Activated T-helper 2 cell treated with anti-CD3 and anti-CD28 coated beads, Interferon-gamma antibody, Interleukin-2, Interleukin-4, amounts not matched to agents 10 μg/mL and 5 μg/mL and 100 μg/mL, durations not matched to agents 14 hours and 24 hours and 36 hours (primary cell): ENCODE measurements around the gene PDE8A. TPM values are rescaled to one million over a fixed set of nuclear protein-coding genes. Genes with fewer than 3 reads are reported as not detected.

Experiments used
- DNase-seq: peaks from one replicate; pipeline ENCODE4 v3.0.0; 2021; ENCODE audit warnings: low spot score
- H3K27ac Mint-ChIP-seq: one replicate; pipeline ENCODE4 v1.8.0; 2021; ENCODE audit warnings: mixed read lengths
- H3K27me3 Mint-ChIP-seq: one replicate; pipeline ENCODE4 v1.8.0; 2021; ENCODE audit warnings: low read depth, mixed read lengths
- H3K36me3 Mint-ChIP-seq: one replicate; pipeline ENCODE4 v1.8.0; 2021; ENCODE audit warnings: low read depth, mixed read lengths
- H3K4me1 Mint-ChIP-seq: one replicate; pipeline ENCODE4 v1.8.0; 2021; ENCODE audit warnings: low read depth, mixed read lengths
- H3K4me3 Mint-ChIP-seq: one replicate; pipeline ENCODE4 v1.8.0; 2021; ENCODE audit warnings: low read depth, mild to moderate bottlenecking, moderate library complexity, mixed read lengths
- H3K9me3 Mint-ChIP-seq: one replicate; pipeline ENCODE4 v1.8.0; 2021; ENCODE audit warnings: mixed read lengths
- intact Hi-C: fragments of 100-400 bp; cut with micrococcal nuclease; formaldehyde crosslinking; loops from one replicate; pipeline ENCODE4 v1.15.1; 2023
- total RNA-seq: library from RNA; stranded (reverse); gene quantifications from 2 replicates; pipeline ENCODE4 v1.2.3, GENCODE V29; 2022

The PDE8A gene
- 20.4 and 24.2 TPM in 2 replicates for total RNA-seq

- H3K9me3 Mint-ChIP-seq = no peaks in the 10 kb centered on the region
- intact Hi-C loops = loop anchor here (1.0 to 5.0 kb wide), 5 partner anchors 10 to 381 kb away; partner anchors contain the start of gene ZSCAN2
- peaks cover 6% of the 10 kb centered on the region for H3K27me3 Mint-ChIP-seq
- H3K4me1 Mint-ChIP-seq = peaks cover 38% of the 10 kb centered on the region
- peak; percentile 55 for DNase-seq
- H3K27ac Mint-ChIP-seq = peak within 1 kb of the TSS; percentile 91
- peaks cover 6% of the 10 kb centered on the region for H3K36me3 Mint-ChIP-seq
- H3K4me3 Mint-ChIP-seq = peak within 1 kb of the TSS; percentile 94
Observed at GRCh38 chr15:84981711-84982300, at the start of gene PDE8A. Gene PDE8A (plus strand): TSS chr15:84981856. CDS start chr15:84982163, 307 bp downstream.

- Mint-ChIP-seq H3K27me3 (peaks cover 12% of the 10 kb centered on the region), H3K9me3 (no peaks in the 10 kb centered on the region), H3K4me3 (no peak overlapping the region), H3K36me3 (no peaks in the 10 kb centered on the region), H3K4me1 (peaks cover 3% of the 10 kb centered on the region), H3K27ac (no peak overlapping the region)
- intact Hi-C loops = no loop called here
- no peak for DNase-seq
Observed at GRCh38 chr15:84934942-84935729, 46.5 kb upstream of the PDE8A start.

GRCh38 chr15:84937144-84937543 lies 44.5 kb upstream of the PDE8A start:
- peaks cover 16% of the 10 kb centered on the region for H3K27me3 Mint-ChIP-seq
- no peaks in the 10 kb centered on the region for H3K36me3 Mint-ChIP-seq
- H3K27ac Mint-ChIP-seq = no peak overlapping the region
- no peak overlapping the region for H3K4me3 Mint-ChIP-seq
- DNase-seq = no peak
- peaks cover 3% of the 10 kb centered on the region for H3K4me1 Mint-ChIP-seq
- no peaks in the 10 kb centered on the region for H3K9me3 Mint-ChIP-seq
- intact Hi-C loops = no loop called here

- H3K36me3 Mint-ChIP-seq = no peaks in the 10 kb centered on the region
- no peaks in the 10 kb centered on the region for H3K9me3 Mint-ChIP-seq
- no peak for DNase-seq
Observed at GRCh38 chr15:84938726-84939125, 42.9 kb upstream of the PDE8A start.

GRCh38 chr15:84940399-84940798 lies 41.3 kb upstream of the PDE8A start:
- Mint-ChIP-seq H3K27me3 (peaks cover 16% of the 10 kb centered on the region), H3K36me3 (no peaks in the 10 kb centered on the region), H3K4me3 (no peak overlapping the region), H3K27ac (no peak overlapping the region), H3K9me3 (no peaks in the 10 kb centered on the region), H3K4me1 (peaks cover 3% of the 10 kb centered on the region)
- DNase-seq = no peak
- intact Hi-C loops = no loop called here

More at GRCh38 chr15:84938726-84939125, 42.9 kb upstream of the PDE8A start:
- H3K4me3 Mint-ChIP-seq = no peak overlapping the region
- peaks cover 16% of the 10 kb centered on the region for H3K27me3 Mint-ChIP-seq
- intact Hi-C loops = no loop called here
- H3K4me1 Mint-ChIP-seq = peaks cover 3% of the 10 kb centered on the region
- no peak overlapping the region for H3K27ac Mint-ChIP-seq

GRCh38 chr15:84942456-84942855 lies 39.2 kb upstream of the PDE8A start:
- no peak for DNase-seq
- intact Hi-C loops = no loop called here
- H3K27me3 Mint-ChIP-seq = peaks cover 18% of the 10 kb centered on the region
- H3K36me3 Mint-ChIP-seq = no peaks in the 10 kb centered on the region
- no peaks in the 10 kb centered on the region for H3K9me3 Mint-ChIP-seq
- no peak overlapping the region for H3K4me3 Mint-ChIP-seq
- H3K27ac Mint-ChIP-seq = no peak overlapping the region
- H3K4me1 Mint-ChIP-seq = no peaks in the 10 kb centered on the region

- DNase-seq = no peak
Observed at GRCh38 chr15:84944311-84944710, 37.3 kb upstream of the PDE8A start.

GRCh38 chr15:84944861-84945260 lies 36.8 kb upstream of the PDE8A start:
- DNase-seq = no peak
- H3K9me3 Mint-ChIP-seq = no peaks in the 10 kb centered on the region
- H3K27me3 Mint-ChIP-seq = peaks cover 16% of the 10 kb centered on the region
- no peaks in the 10 kb centered on the region for H3K36me3 Mint-ChIP-seq
- no peaks in the 10 kb centered on the region for H3K4me1 Mint-ChIP-seq
- intact Hi-C loops = no loop called here
- no peak overlapping the region for H3K4me3 Mint-ChIP-seq
- H3K27ac Mint-ChIP-seq = no peak overlapping the region

More at GRCh38 chr15:84944311-84944710, 37.3 kb upstream of the PDE8A start:
- no peaks in the 10 kb centered on the region for H3K4me1 Mint-ChIP-seq
- H3K36me3 Mint-ChIP-seq = no peaks in the 10 kb centered on the region
- no peak overlapping the region for H3K27ac Mint-ChIP-seq
- H3K4me3 Mint-ChIP-seq = no peak overlapping the region
- H3K27me3 Mint-ChIP-seq = peaks cover 12% of the 10 kb centered on the region
- intact Hi-C loops = no loop called here
- H3K9me3 Mint-ChIP-seq = no peaks in the 10 kb centered on the region

GRCh38 chr15:84946772-84947489 lies 34.7 kb upstream of the PDE8A start:
- H3K27ac Mint-ChIP-seq = no peak overlapping the region
- peaks cover 15% of the 10 kb centered on the region for H3K27me3 Mint-ChIP-seq
- H3K36me3 Mint-ChIP-seq = no peaks in the 10 kb centered on the region
- no peak overlapping the region for H3K4me3 Mint-ChIP-seq
- H3K9me3 Mint-ChIP-seq = no peaks in the 10 kb centered on the region
- intact Hi-C loops = no loop called here
- DNase-seq = no peak
- H3K4me1 Mint-ChIP-seq = no peaks in the 10 kb centered on the region

GRCh38 chr15:84947947-84948830 lies 33.5 kb upstream of the PDE8A start:
- Mint-ChIP-seq H3K27me3 (peaks cover 15% of the 10 kb centered on the region), H3K27ac (no peak overlapping the region), H3K4me1 (no peaks in the 10 kb centered on the region), H3K4me3 (no peak overlapping the region), H3K36me3 (no peaks in the 10 kb centered on the region), H3K9me3 (no peaks in the 10 kb centered on the region)
- no peak for DNase-seq
- intact Hi-C loops = no loop called here

- Mint-ChIP-seq H3K4me1 (no peaks in the 10 kb centered on the region), H3K27me3 (peaks cover 18% of the 10 kb centered on the region), H3K27ac (no peak overlapping the region), H3K9me3 (no peaks in the 10 kb centered on the region), H3K4me3 (no peak overlapping the region), H3K36me3 (no peaks in the 10 kb centered on the region)
- intact Hi-C loops = no loop called here
- DNase-seq = no peak
Observed at GRCh38 chr15:84949043-84949442, 32.6 kb upstream of the PDE8A start.

- H3K9me3 Mint-ChIP-seq = no peaks in the 10 kb centered on the region
- intact Hi-C loops = no loop called here
- no peak overlapping the region for H3K4me3 Mint-ChIP-seq
- no peaks in the 10 kb centered on the region for H3K36me3 Mint-ChIP-seq
- DNase-seq = no peak
- H3K27ac Mint-ChIP-seq = no peak overlapping the region
- no peaks in the 10 kb centered on the region for H3K4me1 Mint-ChIP-seq
- H3K27me3 Mint-ChIP-seq = peaks cover 22% of the 10 kb centered on the region
Observed at GRCh38 chr15:84949845-84950569, 31.6 kb upstream of the PDE8A start.
